Measurements from ENCODE around the gene PLOD3. TPM values are rescaled to one million over a fixed set of nuclear protein-coding genes. Genes with fewer than 3 reads are reported as not detected.
A peak's percentile ranks its signal among the peaks of the same experiment; 100 is the strongest.

The PLOD3 gene
- total and polyA plus RNA-seq, 9 of the 15 experiments (the other 6 are each of a cell fraction or from before 2014, with no cell fraction given) = 2.8 to 101 (median 30.9) TPM

- no peak; the same call in 1 of the 2 replicates for TF ChIP-seq POLR2AphosphoS5 (IDR thresholded peaks at IDR 0.05; ENCODE audit: control insufficient read depth, insufficient read depth, low read depth, low read length)
- TF ChIP-seq REST (IDR thresholded peaks at IDR 0.05; ENCODE audit: borderline replicate concordance) = 0 out of 2 replicates have a peak, but pooled peaks have one; percentile 3
- no peak for TF ChIP-seq REST (CRISPR knock-in tag; IDR thresholded peaks at IDR 0.05; ENCODE audit: low read depth)
- TF ChIP-seq ZNF668 (CRISPR knock-in tag; IDR thresholded peaks at IDR 0.05) = no peak
- TF ChIP-seq MBD2 (IDR thresholded peaks at IDR 0.05; ENCODE audit: borderline replicate concordance, low read depth) = peak; percentile 20; the same call in 1 of the 2 replicates
- no peak for TF ChIP-seq PML (IDR thresholded peaks at IDR 0.05; ENCODE audit: low read length)
- TF ChIP-seq ZNF408 (CRISPR knock-in tag; IDR thresholded peaks at IDR 0.05; ENCODE audit: low read depth) = no peak
- no peak for TF ChIP-seq ARID1B (IDR thresholded peaks at IDR 0.05)
- peak; percentile 97 to 100 for TF ChIP-seq E2F6 (IDR thresholded peaks at IDR 0.05; ENCODE audit: borderline replicate concordance in 1 of 2, extremely low read depth in 1 of 2, insufficient read depth in 1 of 2, insufficient read length in 1 of 2, low read depth in 1 of 2, low read length in 1 of 2, poor library complexity in 1 of 2, severe bottlenecking in 1 of 2)
- no peak for TF ChIP-seq ZBTB2 (IDR thresholded peaks at IDR 0.05)
- TF ChIP-seq HNRNPLL (IDR thresholded peaks at IDR 0.05; ENCODE audit: low read depth, low read length, poor library complexity, severe bottlenecking) = no peak
- TF ChIP-seq DDX20 (tag; IDR thresholded peaks at IDR 0.05; ENCODE audit: low read depth) = no peak
- no peak for TF ChIP-seq MAFF (IDR thresholded peaks at IDR 0.05; ENCODE audit: low read length)
- TF ChIP-seq HNRNPH1 (optimal IDR thresholded peaks at IDR 0.05; ENCODE audit: low read depth, low read length) = no peak
Measured at GRCh38 chr7:101162551-101163278, 54.7 kb downstream of the PLOD3 start (continued).

Data from K562 (cell line).